SHP77 (cell line): ENCODE data around the gene MRPS31.

Source experiments
- DNase-seq, 2 experiments: peaks; one replicate each; lab custom pipeline; 2025; lab: John Stamatoyannopoulos, UW

Gene MRPS31

GRCh38 chr13:40770934-40771618 is at the start of gene MRPS31:
Gene MRPS31 (minus strand): TSS chr13:40771190. CDS start chr13:40771136, 54 bp downstream.
- peak; percentile 81 to 87 for DNase-seq

GRCh38 chr13:40819797-40820315 is 48.9 kb upstream of the MRPS31 start:
- no peak for DNase-seq

DNA sequence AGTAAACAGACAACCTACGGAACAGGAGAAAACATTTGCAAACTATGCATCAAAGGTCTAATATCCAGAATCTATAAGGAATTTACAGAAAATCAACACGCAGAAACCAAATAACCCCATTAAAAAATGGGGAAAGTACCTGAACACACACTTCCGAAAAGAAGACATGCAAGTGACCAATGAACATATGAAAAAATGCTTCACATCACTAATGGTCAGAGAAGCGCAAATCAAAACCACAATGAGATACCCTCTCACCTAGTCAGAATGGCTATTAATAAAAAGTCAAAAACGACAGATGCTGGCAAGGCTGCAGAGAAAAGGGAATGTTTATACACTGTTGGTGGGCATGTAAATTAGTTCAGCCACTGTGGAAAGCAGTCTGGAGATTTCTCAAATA is 47.9 kb upstream of the MRPS31 start:
- no peak for DNase-seq

DNA sequence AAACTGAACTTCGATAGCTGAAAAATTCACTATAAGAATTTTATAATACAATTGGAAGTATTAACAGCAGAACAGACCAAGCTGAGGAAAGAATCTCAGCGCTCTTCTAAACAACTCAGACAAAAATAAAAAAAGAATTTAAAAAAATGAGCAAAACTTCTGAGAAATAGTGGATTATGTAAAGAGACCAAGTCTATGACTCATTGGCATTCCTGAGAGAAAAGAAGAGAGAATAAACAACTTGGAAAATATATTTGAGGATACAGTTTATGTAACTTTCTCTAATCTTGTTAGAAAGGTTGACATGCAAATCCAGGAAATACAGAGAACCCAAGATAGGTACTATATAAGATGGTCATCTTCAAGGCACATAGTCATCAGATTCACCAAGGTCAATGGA is 43.8 kb upstream of the MRPS31 start:
- DNase-seq = no peak

DNA sequence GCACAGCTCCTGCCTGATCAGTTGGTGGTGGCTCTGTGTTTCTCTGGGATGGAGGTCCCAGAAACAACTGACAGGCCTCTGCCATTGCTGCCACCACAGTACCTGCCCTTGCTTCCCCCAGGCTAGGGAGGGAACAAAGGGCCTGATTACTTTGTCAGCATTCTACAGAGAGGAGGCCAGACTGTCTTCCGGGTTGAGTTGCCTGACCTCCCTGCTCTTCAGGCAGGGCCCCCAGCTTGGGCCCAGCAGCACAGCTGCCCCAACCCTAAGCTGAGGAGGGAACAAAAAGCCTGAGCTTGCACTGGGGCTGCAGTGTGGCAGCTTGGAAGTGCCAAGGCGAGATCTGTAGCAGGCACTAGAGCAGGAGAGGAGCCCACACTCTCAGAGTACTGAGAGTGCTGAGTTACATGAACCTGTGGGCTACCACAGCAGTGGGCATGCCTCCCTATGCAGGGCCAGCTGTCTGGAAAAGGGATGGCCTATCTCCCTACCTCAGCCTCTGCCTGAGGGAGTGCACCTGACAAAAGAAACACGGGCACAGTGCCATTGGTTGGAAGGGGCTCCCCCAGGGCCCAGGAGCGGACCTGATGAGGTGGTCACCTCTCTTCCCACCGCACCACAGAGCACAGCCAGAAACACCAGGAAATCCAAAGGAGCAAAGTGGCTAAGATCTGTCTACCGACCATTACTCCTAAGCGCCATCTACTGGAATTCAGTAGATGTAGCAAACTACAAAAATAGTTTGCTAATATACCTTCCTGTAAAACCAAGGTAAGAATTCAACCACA is 42.9 kb upstream of the MRPS31 start:
- peak; percentile 10 to 11 for DNase-seq

GRCh38 chr13:40812724-40813445 is 41.9 kb upstream of the MRPS31 start:
- DNase-seq = no peak

DNA sequence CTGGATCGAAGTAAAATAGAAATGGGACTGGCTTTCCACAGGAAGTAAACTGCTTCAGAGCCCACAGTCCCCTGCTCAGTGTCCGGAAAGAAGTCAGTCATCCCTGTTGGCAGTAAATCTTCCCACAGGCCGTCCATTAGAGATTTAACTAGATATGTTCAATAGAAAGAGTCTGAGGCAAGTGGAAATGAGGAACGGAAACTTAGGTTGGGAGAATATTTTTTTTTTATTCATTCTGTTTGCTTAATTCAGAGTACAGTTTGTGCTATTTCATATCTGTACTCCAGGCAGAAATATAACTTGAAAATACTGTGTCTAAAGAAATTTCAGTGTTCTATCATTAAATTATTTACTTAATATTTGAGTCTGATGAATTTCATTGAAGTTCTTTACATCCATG is 41.1 kb upstream of the MRPS31 start:
- no peak for DNase-seq

- no peak for DNase-seq
Observed at GRCh38 chr13:40809471-40809870, 38.5 kb upstream of the MRPS31 start.

GRCh38 chr13:40806241-40806640 is 35.3 kb upstream of the MRPS31 start:
- no peak for DNase-seq

GRCh38 chr13:40803316-40803715 is 32.3 kb upstream of the MRPS31 start:
- DNase-seq = no peak

- DNase-seq = no peak
Observed at GRCh38 chr13:40801255-40802217, 30.5 kb upstream of the MRPS31 start.

DNA sequence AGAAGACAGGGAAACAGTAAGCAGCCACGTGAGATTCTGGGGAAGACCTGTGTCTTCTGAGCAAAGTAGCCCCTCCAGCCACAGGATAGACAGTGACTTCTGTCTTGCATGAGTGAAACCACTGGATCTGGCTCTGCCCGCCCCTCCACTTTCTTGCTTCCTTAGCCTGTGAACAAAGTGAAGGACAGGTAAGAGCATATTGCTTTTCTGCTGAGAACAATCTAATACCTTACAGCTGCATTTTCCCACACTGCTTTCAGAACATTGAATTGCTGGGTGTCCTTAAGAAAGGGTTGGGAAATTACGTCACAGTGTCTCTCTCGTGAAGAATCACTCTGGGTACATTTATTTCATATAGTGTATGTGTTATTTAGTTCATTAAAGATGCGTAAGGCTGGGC is 29.6 kb upstream of the MRPS31 start:
- DNase-seq = no peak

DNA sequence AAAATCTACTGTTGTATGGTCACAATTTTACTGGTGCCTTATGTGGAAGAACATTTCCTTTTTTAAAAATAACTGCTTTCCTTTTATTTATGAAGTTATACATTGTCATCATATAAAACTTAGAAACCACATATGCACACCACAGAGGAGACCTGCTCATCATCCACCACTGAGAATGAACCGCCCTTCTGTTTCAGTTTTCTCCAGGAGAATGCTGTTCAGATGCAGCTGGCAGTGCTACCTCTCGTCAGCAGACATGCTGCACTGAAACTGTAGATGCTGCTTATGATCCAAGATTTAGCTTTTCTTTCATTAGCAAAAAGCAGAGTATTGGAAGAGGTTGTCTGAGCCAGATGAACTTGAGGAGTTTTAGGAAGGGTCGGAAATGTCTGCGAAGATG is 28.5 kb upstream of the MRPS31 start:
- DNase-seq = no peak

- no peak for DNase-seq
Observed at GRCh38 chr13:40798380-40798779, 27.4 kb upstream of the MRPS31 start.

- DNase-seq = no peak
Observed at GRCh38 chr13:40796649-40797048, 25.7 kb upstream of the MRPS31 start.

GRCh38 chr13:40794414-40795368 is 23.7 kb upstream of the MRPS31 start:
- no peak for DNase-seq

DNA sequence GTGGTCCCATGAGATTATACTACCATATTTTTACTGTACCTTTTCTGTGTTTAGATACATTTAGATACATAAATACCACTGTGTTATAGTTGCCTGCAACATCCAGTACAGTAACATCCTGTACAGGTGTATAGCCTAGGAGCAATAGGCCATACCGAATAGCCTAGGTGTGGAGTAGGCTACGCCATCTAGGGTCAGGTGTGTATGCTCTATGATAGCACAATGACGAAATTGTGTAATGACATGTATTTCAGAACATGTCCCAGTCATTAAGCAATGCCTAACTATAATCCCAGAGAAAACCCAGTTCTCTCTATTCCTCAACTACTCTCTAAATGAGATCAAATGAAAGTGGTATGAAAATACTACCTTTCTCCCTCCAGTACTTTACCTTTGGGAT is 22.3 kb upstream of the MRPS31 start:
- no peak for DNase-seq

- DNase-seq = no peak
Observed at GRCh38 chr13:40792284-40793051, 21.5 kb upstream of the MRPS31 start.

- no peak for DNase-seq
Observed at GRCh38 chr13:40790154-40790616, 19.2 kb upstream of the MRPS31 start.
